ENCODE results near the gene TYW1B.
"Not testable (repeated sequence)": the region's sequence is repeated elsewhere in the genome, so short reads cannot be mapped to it uniquely, and the experiment has no call there.

TYW1B gene

DNA sequence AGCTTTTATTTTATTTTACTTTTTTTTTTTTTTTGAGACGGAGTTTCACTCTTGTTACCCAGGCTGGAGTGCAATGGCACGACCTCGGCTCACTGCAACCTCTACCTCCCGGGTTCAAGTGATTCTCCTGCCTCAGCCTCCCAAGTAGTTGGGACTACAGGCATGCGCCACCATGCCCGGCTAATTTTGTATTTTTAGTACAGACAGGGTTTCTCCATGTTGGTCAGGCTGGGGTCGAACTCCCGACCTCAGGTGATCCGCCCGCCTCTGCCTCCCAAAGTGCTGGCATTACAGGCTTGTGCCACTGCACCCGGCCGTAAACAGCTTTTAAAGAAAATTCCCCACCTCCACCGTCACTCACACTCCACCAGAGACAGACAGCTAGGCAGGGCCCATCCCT is 19.5 kb downstream of the TYW1B start:
- DNase-seq, result not testable (repeated sequence)

DNA sequence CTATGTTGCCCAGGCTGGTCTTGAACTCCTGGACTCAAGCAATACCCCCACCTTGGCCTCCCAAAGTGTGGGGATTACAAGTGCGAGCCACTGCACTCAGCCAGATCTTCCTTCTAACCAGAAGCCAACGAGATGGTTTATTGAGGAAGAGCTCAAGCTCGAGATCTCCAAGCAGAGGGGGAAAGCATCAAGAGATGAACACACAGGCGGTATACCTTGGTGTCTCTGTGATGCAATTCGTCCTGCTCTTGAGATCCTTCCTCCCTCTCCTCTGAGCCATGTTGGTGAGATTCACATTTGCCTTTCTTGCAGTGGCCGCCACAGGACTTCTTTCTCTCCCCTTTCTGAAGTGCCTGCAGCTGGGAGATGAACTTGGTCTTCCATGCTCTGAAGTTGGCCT is 21.1 kb downstream of the TYW1B start:
- DNase-seq, result not testable (repeated sequence)

DNA sequence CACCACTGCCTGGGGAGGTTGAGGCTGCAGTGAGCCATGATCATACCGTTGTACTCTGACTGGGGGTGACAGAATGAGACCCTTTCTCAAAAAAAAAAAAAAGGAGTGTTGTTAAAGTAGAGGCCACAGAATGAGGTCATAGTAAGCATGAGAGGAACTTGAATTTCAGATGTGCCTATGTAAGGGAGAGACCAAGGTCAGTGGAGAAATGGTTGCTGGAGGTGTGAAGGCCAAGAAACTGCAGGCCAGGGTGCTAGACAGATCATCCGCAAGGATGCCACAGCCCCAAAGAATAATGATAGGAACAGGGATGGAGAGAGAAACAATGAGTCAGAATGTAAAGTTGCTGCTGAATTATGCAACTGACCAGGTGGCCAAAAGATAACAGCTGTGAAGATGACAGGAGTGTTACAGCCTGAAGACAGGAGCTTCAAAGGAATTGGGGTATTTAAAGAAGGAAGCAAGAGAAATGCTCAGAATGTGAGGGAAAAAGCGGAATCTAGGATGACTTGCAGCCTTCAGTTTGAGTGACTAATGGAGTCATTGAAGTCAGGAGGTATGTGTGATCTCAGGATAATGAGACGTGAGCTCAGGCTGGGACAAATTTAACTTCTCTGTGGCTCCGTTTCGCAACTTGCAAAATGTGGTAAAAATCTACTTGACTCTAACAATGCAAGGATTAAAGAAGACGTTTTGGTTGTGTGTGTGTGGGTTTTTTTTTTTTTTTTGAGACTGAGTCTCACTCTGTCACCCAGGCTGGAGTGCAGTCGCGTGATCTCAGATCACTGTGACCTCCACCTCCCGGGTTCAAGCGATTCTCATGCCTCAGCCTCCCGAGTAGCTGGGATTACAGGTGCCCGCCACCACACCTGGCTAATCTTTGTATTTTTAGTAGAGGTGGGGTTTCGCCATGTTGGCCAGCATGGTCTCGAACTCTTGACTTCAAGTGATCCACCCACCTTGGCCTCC is 22.2 kb downstream of the TYW1B start:
- no peak for DNase-seq

DNA sequence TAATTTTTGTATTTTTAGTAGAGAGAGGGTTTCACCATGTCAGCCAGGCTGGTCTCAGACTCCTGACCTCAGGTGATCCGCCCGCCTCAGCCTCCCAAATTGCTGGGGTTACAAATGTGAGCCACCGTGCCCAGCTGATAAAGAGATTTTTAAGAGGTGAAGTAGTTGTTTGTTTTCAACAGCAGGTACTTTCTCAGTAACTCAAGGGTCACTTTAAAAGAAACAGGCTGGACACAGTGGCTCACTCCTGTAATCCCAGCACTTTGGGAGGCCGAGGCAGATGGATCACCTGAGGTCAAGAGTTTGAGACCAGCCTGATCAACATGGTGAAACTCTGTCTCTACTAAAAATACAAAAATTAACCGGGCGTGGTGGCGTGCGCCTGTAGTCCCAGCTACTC is 24.2 kb downstream of the TYW1B start:
- DNase-seq, result not testable (repeated sequence)

DNA sequence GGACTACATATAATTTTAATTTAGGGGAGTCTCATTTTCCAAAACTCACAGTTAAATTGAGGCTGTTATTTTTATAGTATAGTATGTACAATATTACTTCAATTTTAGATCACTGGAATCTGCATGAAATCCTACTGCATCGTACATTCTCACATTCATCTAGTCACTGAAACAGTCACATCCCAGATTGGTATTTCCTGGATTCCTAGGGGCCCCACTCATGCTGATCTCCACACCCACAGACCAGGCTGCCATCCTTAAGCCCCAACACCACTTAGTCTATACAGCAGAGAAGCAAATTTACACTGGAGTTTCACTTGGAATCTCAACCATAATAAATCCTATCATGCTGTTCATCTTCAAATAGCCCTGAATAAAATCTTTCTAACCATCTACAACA is 26.4 kb downstream of the TYW1B start:
- not testable (repeated sequence) for DNase-seq

DNA sequence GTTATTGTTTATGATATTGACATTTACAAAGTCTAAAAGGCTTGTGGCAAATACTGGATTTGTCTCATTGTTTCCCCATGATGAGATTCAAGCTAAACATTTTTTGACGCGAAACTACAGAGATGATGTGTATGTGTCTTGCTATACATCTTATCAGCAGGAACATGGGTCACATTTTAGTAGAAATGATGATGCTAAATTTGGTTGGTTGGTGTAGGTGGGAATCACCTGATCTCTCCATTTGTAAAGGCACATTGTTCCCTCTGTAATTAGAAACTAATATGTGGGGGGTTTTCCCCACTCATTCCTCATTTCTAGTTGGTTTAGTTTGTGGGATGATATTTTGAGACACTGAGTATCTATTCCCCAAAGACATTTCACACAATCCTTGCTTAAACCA is 32.6 kb downstream of the TYW1B start:
- DNase-seq, result not testable (repeated sequence)

DNA sequence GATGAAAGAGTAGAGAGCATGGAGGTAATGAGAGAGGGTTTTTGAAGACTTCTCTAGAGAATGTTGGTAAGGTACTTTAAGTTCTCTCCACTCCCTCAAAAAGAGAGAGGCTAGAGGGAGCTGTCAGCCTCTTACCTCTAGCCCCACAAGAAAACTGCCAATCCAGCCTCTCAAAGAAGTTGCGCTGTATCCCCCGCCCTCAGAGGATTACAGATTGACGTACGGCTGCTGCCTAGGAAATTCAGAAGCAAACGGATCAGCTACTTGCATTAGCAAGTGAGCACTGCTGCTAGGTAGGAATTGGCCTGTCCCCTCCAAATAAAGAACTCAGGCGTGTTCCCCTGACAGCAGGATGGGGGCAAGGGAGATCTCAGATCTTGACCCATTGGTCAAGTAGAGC is 34.2 kb downstream of the TYW1B start:
- no peak for DNase-seq

DNA sequence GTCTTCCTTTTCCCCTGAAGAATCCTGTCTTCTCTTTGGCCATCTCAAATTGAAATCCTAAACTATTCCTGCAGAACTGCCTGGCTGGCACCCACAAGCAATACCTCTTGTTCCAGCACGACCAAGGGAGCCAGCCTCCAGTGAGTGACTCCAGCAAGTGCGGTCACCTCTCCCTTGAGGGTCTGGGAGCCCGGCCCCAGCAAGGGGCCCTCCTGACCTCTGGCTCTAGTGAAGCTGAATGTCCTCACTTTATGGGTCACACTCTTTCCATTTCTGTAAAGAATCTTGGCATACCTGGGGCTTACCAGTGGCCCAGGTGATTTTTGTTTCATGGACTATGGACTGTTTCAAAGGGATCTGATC is 37.3 kb downstream of the TYW1B start:
- DNase-seq, result not testable (repeated sequence)

DNA sequence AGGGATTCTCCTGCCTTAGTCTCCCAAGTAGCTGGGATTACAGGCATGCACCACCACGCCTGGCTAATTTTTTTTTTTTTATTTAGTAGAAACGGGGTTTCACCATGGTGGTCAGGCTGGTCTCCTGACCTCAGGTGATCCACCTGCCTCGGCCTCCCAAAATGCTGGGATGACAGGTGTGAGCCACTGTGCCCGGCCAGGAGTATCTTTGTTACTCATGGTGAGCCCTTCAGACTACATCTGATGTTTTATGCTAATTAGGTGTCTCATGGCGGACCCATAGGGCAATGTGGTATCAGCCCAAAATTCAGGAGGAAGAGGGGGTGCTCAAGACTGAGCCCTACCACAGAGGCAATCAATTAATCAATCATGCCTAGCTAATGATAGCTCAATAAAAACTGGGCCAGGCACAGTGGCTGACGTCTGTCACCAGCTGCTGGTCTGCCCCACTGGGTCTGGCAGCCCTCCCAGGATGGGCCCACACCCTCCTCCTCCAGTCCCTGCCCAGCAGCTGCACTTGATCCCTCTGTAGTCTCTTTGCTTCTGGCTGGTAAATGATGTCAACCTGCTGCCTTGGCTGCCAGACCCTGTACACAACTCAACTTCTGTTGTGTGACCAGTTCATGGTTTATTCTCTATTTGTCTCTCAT is 37.8 kb downstream of the TYW1B start:
- DNase-seq, result peak; percentile 51

DNA sequence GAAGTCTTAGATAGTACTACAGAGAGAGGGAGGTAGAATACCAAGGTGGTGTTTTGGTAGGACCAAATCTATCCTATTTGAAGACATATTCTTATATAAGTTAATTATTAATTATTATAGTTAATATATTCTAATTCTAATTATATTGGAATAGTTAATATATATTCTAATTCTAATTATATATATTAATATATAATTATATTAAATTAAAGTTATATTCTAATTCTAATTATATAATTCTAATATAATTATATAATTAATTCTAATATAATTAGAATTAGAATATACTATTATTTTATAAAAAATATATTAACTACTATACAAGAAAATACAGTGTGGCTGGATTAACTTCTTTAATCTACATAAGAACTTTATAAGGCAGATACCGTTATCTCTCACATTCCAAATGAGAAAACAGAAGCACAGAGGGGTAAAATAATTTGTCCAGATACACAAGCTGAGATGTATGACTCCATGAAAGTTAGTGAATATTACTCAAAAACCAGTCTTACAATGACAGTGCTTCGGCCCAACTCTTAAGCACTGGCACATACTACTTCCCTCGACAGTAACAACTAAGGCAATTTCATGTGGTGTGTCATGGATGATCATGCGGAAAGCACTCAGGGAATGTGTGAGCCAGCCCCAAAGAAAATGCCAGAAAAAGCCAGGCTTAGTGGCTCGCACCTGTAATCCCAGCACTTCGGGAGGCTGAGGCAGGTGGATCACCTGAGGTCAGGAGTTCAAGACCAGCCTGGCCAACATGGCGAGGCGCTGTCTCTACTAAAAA is 42.6 kb downstream of the TYW1B start:
- no peak for DNase-seq

DNA sequence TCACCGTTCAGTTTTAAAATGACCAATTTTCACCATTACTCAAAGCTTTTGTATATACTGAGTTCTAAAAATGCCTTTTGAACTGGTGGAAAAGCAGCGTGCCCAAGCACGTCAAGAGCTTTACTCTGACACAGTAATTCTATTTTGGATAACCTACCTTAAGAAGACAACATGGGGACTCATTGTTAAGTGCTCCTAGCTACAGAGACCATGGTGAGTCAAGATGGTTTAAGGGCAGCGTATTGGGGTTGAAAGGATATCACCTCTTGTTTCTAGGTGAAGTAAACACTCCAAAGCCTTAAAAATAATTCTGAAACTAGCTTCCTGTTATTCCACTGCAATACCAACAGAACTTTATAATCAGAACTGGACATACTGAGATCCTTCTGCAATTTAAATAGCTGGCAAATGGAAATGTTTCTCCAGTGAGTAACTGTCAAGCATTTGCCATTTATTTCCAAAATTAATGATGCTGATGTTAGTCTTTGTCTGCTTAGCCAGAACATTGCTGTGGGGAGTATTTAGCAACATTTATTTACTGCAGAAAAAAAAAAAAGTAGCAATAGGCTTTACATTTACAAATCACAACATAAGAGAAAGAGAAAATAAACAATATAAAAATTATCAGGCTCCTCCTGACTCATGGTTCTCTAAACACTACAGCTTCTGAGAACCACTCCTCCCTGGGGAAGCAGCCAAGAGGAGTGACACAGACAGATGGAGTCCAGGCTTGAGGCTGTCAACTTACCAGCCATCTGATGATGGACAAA is 44.2 kb downstream of the TYW1B start:
- not testable (repeated sequence) for DNase-seq

DNA sequence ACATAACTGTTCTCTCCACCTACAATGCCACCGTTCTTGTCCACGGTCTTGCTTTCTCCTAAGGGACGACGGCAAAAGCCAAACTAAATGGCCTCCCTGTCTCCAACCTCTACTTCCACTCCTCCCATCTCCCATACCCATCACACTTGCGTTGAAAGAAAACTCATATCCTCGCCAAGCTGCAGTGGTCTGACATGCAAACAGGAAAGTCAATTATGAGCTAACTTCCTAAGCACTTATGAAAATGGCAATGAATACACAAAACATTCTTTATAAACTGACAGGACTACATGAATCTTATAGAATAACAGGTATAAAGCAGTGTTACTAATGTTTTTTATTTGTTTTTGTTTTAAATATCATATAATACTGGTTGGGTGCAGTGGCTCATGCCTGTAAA is 46.4 kb downstream of the TYW1B start:
- DNase-seq, result no peak

DNA sequence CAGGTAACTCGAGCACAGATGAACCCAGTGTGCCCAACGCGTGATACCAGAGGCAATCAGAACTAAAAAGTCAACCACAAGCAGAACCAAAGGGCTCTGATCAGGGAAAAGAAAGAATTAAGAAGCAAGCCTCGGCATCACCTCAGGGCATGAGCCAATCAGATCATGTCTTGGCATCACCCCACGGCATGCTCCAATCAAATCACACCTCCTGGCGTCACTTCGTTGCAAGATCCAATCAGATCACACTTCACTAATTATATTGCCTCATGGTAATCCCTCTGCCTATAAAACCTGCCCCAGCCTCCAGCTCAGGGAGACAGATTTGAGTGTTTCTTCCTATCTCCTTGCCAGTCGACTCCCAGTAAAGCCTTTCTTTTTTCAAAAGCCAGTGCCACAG is 46.8 kb downstream of the TYW1B start:
- DNase-seq, result no peak

DNA sequence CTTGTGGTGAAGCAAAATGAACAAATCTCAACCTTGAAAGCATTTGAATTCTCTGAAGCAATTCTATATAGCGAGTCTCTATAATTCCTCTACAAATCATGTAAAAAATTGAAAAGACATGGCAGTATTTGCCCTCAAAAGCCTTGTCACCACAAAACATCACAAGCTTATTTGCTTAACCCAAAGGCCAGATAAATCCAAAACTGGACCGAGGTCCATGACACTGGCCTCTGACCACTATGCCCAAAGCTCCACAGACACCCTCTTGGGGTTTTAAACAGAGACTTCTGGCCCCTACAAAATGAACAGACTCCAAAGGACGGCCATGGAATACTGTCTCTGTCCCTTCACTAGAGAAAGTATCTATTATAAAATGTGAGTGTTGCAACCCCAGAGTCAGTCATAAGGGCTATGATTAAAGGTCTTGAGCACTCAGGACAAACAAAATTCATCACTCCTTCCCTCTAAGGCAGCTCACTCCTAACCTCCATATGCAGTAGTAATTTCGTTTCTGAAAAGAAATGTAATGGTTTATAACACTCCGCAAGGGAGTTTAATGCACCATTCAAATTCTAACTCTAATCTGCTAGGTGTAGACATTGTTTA is 47.6 kb downstream of the TYW1B start:
- DNase-seq, result not testable (repeated sequence)

DNA sequence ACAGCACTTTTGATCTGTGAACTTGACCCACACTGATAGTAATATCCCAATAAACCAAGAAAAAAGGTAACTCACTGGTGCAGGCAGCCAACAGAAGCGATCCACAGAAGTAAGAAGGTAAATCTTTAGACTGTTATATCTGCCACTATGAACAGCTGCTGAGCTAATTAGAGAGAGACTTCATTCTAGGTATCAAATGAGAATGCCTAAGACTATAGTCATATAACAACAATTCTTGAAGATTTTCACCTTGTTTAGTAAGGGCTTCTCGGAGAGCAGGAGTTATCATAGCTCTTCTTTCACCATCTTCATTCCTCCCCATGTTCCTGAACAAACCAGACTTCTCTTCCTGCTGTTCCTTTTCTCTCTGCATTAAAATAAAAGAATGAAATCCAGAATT is 50.8 kb downstream of the TYW1B start:
- DNase-seq, result not testable (repeated sequence)

DNA sequence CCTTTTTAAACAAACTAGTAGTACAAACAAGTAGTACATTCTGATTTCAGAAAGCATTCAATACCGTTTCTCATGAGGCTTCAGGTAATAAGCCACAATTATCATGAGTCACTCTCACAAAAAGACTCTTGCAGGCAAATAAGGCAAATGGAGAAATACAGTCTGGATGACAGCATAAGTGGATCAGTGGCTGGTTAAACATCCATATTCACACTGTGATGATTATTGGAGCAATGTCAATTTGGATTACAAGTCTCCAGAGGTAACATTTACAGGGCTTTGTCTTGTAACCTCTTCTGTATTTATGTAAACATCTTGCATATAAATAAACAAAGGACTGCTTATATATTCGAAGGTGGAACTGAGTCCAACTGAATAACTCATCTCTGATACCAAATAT is 55.4 kb downstream of the TYW1B start:
- not testable (repeated sequence) for DNase-seq

DNA sequence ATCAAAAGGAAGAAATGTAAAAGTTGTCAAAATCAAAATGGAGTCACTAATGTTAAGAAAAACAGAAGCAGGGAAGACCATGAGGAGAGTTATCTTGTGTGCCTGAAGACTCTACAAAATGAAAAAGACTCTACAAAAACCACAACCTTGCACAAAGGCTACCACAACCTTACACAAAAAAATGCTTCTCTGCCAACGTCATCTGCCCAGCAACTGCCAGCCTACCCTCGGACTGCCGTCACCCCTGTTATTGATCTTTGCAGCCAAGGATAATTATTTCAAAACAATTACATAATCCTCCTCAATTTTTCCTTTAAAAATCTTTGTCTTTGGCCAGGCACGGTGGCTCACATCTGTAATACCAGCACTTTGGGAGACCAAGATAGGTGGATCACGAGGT is 61.0 kb downstream of the TYW1B start:
- DNase-seq, result not testable (repeated sequence)

DNA sequence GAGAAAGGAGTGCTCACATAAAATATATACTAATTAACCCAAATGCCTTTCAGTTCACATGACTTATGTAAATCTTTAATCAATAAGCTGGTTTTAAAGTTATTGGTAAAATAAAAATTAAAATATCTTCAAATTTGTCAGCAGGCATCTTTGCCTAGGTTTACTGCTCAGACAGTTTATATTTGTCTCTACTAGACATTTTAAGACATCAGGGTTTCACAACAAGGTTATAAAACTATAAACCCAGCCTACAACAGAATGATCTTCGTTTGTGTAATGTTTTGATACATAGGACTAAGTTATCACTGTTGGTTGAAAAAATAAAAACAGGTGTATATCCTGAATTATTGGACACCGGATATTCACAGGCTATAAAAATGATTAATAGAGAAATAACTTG is 67.4 kb downstream of the TYW1B start:
- DNase-seq, result no peak

DNA sequence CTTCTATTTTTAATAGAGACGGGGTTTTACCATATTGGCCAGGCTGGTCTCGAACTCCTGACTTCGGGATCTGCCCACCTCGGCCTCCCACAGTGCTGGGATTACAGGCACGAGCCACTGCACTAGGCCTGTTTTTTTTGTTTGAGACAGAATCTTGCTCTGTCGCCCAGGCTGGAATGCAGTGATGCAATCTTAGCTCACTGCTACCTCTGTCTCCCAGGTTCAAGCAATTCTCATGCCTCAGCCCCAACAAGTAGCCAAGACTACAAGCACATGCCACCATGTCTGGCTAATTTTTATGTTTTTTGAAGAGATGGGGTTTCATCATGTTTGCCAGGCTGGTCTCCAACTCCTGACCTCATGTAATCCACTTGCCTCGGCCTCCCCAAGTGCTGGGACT is 73.7 kb downstream of the TYW1B start:
- no peak for DNase-seq

DNA sequence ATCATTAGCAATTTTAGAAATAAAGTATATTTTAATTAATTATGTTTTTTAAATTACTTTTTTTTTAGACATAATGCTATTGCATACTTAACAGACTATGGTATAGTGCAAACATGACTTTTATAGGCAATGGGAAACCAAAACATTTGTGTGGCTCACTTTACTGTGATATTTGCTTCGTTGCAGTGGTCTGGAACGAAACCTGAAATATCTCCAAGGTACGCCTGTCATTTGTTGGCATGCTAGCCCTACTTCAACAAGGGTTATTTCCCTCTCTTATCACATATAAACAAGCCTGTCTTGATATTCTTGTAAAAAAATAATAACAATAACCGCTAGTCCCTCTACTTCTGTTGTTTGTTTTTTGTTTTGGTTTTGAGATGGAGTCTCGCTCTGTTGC is 74.2 kb downstream of the TYW1B start:
- no peak for DNase-seq

DNA sequence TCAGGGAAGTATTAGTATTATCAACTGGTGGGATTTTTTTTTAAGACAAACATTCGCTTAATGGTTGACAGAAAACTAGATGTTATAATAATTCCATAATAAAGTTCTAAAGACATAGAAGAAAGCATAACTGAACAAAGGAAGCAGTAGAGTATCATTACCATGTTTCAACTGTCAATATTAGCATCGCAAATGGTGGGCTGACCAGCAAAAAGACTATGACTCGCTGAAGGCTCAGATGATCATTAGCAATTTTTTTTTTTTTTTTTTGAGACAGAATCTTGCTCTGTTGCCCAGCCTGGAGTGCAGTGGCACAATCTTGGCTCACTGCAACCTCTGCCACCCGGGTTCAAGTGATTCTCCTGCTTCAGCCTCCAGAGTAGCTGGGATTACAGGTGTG is 74.8 kb downstream of the TYW1B start:
- not testable (repeated sequence) for DNase-seq

DNA sequence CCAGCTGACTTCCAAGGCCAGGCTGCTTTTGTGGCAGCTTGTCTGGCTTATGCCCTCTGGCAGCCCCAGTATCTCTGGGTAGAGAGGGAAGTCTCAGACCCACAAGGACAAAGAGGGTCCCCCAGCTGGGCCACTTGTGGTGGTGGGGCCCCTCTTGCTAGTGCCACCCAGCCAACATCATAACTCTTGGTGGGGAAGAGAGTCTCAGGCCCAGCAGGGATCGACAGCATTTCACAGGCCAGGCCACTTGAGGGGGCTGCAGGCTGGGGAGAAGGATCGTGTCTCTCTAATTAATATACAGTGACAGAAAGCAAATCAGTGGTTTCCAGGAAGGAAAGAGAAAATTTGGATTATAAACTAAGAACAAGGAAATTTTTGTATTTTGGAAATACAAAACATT is 76.0 kb downstream of the TYW1B start:
- DNase-seq, result no peak

All from NCI-H1092 treated with DMSO at 0.1 percent for 48 hours (cell line).